K562 (cell line): ENCODE measurements around the gene SLC5A10.

Experiments
- CC2D1A ChIP-seq: fragments of 450-650 bp; IDR thresholded peaks from 2 replicates; pipeline ENCODE4 v1.6.1; 2017; ENCODE audit warnings: mild to moderate bottlenecking
- CTCF ChIP-seq, 3 experiments: IDR thresholded peaks in 2 of 3; conservative IDR thresholded peaks in 1 of 3; 2 replicates each; pipeline ENCODE4 v1.5.1; 2011 to 2012; ENCODE audit warnings: low read length in 3 of 3, mild to moderate bottlenecking in 3 of 3, control low read depth in 2 of 3, improper control_type of control experiment in 1 of 3, inconsistent platforms in 1 of 3, low read depth in 1 of 3, mixed read lengths in 1 of 3, moderate library complexity in 1 of 3; ENCODE audit not compliant: insufficient read depth in 2 of 3
- E4F1 ChIP-seq: fragments of 250-450 bp; sonication (Bioruptor Pico); IDR thresholded peaks from 2 replicates; pipeline ENCODE4 v1.5.0; 2021; ENCODE audit warnings: mild to moderate bottlenecking, borderline replicate concordance
- ELF4 ChIP-seq: fragments of 450-650 bp; formaldehyde crosslinking; IDR thresholded peaks from 2 replicates; pipeline ENCODE4 v1.4.0; 2022; ENCODE audit warnings: missing genetic modification characterization
- FOXK1 ChIP-seq: sonication (generic); formaldehyde crosslinking; IDR thresholded peaks from 2 replicates; pipeline ENCODE4 v1.8.0; 2022; ENCODE audit warnings: missing genetic modification reagents, mild to moderate bottlenecking, borderline replicate concordance
- JUND ChIP-seq, 2 experiments: IDR thresholded peaks; 2 replicates in 1 of 2; 3 replicates in 1 of 2; pipeline ENCODE4 v1.6.1; 2011; ENCODE audit warnings: borderline replicate concordance in 2 of 2, low read depth in 2 of 2, low read length in 2 of 2, improper control_type of control experiment in 1 of 2, missing biosample characterization in 1 of 2, missing genetic modification characterization in 1 of 2, missing genetic modification reagents in 1 of 2
- POLR2A ChIP-seq: fragments of 450-650 bp; conservative IDR thresholded peaks from 2 replicates; pipeline ENCODE4 v1.6.1; 2016
- POLR2AphosphoS2 ChIP-seq: IDR thresholded peaks from 2 replicates; pipeline ENCODE4 v1.6.1; 2012; ENCODE audit warnings: low read length, improper control_type of control experiment
- PURB ChIP-seq: sonication (generic); formaldehyde crosslinking; IDR thresholded peaks from 2 replicates; pipeline ENCODE4 v1.9.0; 2021; ENCODE audit warnings: low read depth, mild to moderate bottlenecking, missing genetic modification reagents
- TF ChIP-seq, protein P1 (sequence below), 2 experiments: fragments of 450-650 bp; formaldehyde crosslinking in 1 of 2; IDR thresholded peaks; 2 replicates each; pipeline versions ENCODE4 v1.4.0 to v1.6.1; 2014 to 2020; ENCODE audit warnings: mild to moderate bottlenecking in 2 of 2, borderline replicate concordance in 1 of 2, low read depth in 1 of 2

- TF ChIP-seq FOXK1 (no peak), E4F1 (no peak), CTCF (IDR thresholded peaks at IDR 0.05 in 2 of 3, conservative IDR thresholded peaks at IDR 0.05 in 1 of 3; ENCODE audit: insufficient read depth in 2 of 3, low read depth in 1 of 3, low read length in 3 of 3) (no peak), POLR2A (no peak), CC2D1A (no peak), ELF4 (CRISPR knock-in tag) (no peak), POLR2AphosphoS2 (no peak), JUND (IDR thresholded peaks at IDR 0.05; ENCODE audit: borderline replicate concordance, low read depth, low read length) (no peak), JUND (tag; IDR thresholded peaks at IDR 0.05; ENCODE audit: borderline replicate concordance, low read depth, low read length) (no peak), PURB (CRISPR knock-in tag) (no peak)
- TF ChIP-seq, protein P1, sequence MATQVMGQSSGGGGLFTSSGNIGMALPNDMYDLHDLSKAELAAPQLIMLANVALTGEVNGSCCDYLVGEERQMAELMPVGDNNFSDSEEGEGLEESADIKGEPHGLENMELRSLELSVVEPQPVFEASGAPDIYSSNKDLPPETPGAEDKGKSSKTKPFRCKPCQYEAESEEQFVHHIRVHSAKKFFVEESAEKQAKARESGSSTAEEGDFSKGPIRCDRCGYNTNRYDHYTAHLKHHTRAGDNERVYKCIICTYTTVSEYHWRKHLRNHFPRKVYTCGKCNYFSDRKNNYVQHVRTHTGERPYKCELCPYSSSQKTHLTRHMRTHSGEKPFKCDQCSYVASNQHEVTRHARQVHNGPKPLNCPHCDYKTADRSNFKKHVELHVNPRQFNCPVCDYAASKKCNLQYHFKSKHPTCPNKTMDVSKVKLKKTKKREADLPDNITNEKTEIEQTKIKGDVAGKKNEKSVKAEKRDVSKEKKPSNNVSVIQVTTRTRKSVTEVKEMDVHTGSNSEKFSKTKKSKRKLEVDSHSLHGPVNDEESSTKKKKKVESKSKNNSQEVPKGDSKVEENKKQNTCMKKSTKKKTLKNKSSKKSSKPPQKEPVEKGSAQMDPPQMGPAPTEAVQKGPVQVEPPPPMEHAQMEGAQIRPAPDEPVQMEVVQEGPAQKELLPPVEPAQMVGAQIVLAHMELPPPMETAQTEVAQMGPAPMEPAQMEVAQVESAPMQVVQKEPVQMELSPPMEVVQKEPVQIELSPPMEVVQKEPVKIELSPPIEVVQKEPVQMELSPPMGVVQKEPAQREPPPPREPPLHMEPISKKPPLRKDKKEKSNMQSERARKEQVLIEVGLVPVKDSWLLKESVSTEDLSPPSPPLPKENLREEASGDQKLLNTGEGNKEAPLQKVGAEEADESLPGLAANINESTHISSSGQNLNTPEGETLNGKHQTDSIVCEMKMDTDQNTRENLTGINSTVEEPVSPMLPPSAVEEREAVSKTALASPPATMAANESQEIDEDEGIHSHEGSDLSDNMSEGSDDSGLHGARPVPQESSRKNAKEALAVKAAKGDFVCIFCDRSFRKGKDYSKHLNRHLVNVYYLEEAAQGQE (IDR thresholded peaks at IDR 0.05; ENCODE audit: borderline replicate concordance): no peak
- TF ChIP-seq, protein P1 (CRISPR knock-in tag; IDR thresholded peaks at IDR 0.05; ENCODE audit: low read depth): no peak
Measured at GRCh38 chr17:18948476-18949006, 3.4 kb upstream of the SLC5A10 start.
